ENCODE data around the gene SH3GLB1.

GRCh38 chr1:86764523-86764922, 60.1 kb downstream of the SH3GLB1 start:
- TF ChIP-seq GABPA (IDR thresholded peaks at IDR 0.05; ENCODE audit: low read depth), result no peak
- TF ChIP-seq CTCF (IDR thresholded peaks at IDR 0.05; ENCODE audit: insufficient read depth, low read length), result no peak
- no peak for TF ChIP-seq SPI1 (IDR thresholded peaks at IDR 0.05; ENCODE audit: borderline replicate concordance, low read depth)
- TF ChIP-seq POLR2AphosphoS5 (IDR thresholded peaks at IDR 0.05; ENCODE audit: low read depth), result no peak

All from HL-60 (cell line).